Suppressor macrophage (primary cell): Measurements from ENCODE around the gene CTSW.

ENCODE experiments used
- DNase-seq, 4 experiments: peaks; one replicate each; pipeline ENCODE4 v3.0.0-alpha.2; 2020 to 2022

CTSW gene

GRCh38 chr11:65931773-65932557, 52.3 kb downstream of the CTSW start:
- DNase-seq = no peak

GRCh38 chr11:65932558-65932919, 52.9 kb downstream of the CTSW start:
- DNase-seq = no peak
